ENCODE measurements around the gene RFTN1.

RFTN1 gene

GRCh38 chr3:16463914-16464313 is 49.6 kb downstream of the RFTN1 start:
- DNase-seq: no peak

- DNase-seq: no peak
These were observed 50.4 kb downstream of the RFTN1 start for GRCh38 chr3:16463119-16463518.

- DNase-seq: no peak
These were observed 50.8 kb downstream of the RFTN1 start for GRCh38 chr3:16462679-16463078.

- DNase-seq: no peak
These were observed 51.8 kb downstream of the RFTN1 start for GRCh38 chr3:16461463-16462245.

GRCh38 chr3:16460886-16461285 is 52.6 kb downstream of the RFTN1 start:
- no peak for DNase-seq

GRCh38 chr3:16460273-16460672 is 53.2 kb downstream of the RFTN1 start:
- no peak for DNase-seq

GRCh38 chr3:16456784-16457415 is 56.6 kb downstream of the RFTN1 start:
- peak; percentile 34 for DNase-seq

- no peak for DNase-seq
These were observed 57.5 kb downstream of the RFTN1 start for GRCh38 chr3:16455966-16456365.

GRCh38 chr3:16455001-16455400 is 58.5 kb downstream of the RFTN1 start:
- no peak for DNase-seq

- DNase-seq: no peak
These were observed 61.2 kb downstream of the RFTN1 start for GRCh38 chr3:16452261-16452660.

GRCh38 chr3:16449369-16449768 is 64.1 kb downstream of the RFTN1 start:
- DNase-seq: no peak

GRCh38 chr3:16448639-16449070 is 64.8 kb downstream of the RFTN1 start:
- DNase-seq: peak; percentile 41

- DNase-seq: no peak
These were observed 66.4 kb downstream of the RFTN1 start for GRCh38 chr3:16447135-16447534.

GRCh38 chr3:16444344-16444743 is 69.2 kb downstream of the RFTN1 start:
- DNase-seq: no peak

GRCh38 chr3:16442730-16443129 is 70.8 kb downstream of the RFTN1 start:
- no peak for DNase-seq

- no peak for DNase-seq
These were observed 72.1 kb downstream of the RFTN1 start for GRCh38 chr3:16441371-16441875.

- no peak for DNase-seq
These were observed 73.4 kb downstream of the RFTN1 start for GRCh38 chr3:16439848-16440708.

- no peak for DNase-seq
These were observed 74.2 kb downstream of the RFTN1 start for GRCh38 chr3:16439163-16439847.

GRCh38 chr3:16437640-16438039 is 75.9 kb downstream of the RFTN1 start:
- DNase-seq: no peak

GRCh38 chr3:16433701-16434151 is 79.8 kb downstream of the RFTN1 start:
- DNase-seq: no peak

- no peak for DNase-seq
These were observed 80.8 kb downstream of the RFTN1 start for GRCh38 chr3:16432714-16433113.
